H1 (cell line): ENCODE measurements around the gene SELENOI. TPM values are rescaled to one million over a fixed set of nuclear protein-coding genes. Genes with fewer than 3 reads are reported as not detected.

Source experiments
- CTCF ChIA-PET: fragments of 300-600 bp; sonication (Branson Sonifier 250); formaldehyde crosslinking; loops from one replicate; lab custom pipeline; 2021; ENCODE audit not compliant: partially characterized antibody; lab: Charles Lee
- POLR2A ChIA-PET: fragments of 300-600 bp; sonication (Branson Sonifier 250); formaldehyde crosslinking; loops from one replicate; lab custom pipeline; 2021; ENCODE audit warnings: inconsistent platforms; ENCODE audit not compliant: partially characterized antibody; lab: Charles Lee
- DNase-seq, 2 experiments: peaks; one replicate each; pipeline versions ENCODE4 v3.0.0 to v3.0.0-alpha.2; 2010 to 2022; ENCODE audit warnings: low spot score in 2 of 2, low read depth in 1 of 2, mixed read lengths in 1 of 2
- FAIRE-seq: peaks from 2 replicates; lab custom pipeline; 2011; peaks lifted over from hg19 to GRCh38; lab: Jason Lieb, UNC
- H2AFZ ChIP-seq: 2 replicates; pipeline ENCODE4 v1.8.1; 2012; ENCODE audit warnings: low read length, inconsistent platforms
- H2AK5ac ChIP-seq: 2 replicates; pipeline ENCODE4 v1.6.1; 2013; ENCODE audit warnings: low read depth, low read length
- H2BK120ac ChIP-seq: replicated peaks from 2 replicates; pipeline ENCODE3; 2013; ENCODE audit warnings: low read depth, low read length, inconsistent platforms
- H2BK12ac ChIP-seq: 2 replicates; pipeline ENCODE4 v1.6.1; 2013; ENCODE audit warnings: low read depth, low read length
- H2BK15ac ChIP-seq: 2 replicates; pipeline ENCODE4 v1.6.1; 2013; ENCODE audit warnings: low read length
- H2BK20ac ChIP-seq: 2 replicates; pipeline ENCODE4 v1.6.1; 2013; ENCODE audit warnings: low read length
- H2BK5ac ChIP-seq: 2 replicates; pipeline ENCODE4 v1.6.1; 2013; ENCODE audit warnings: low read depth, low read length
- H3K14ac ChIP-seq: 2 replicates; pipeline ENCODE4 v1.6.1; 2013; ENCODE audit warnings: inconsistent platforms; ENCODE audit not compliant: insufficient read length
- H3K18ac ChIP-seq: 2 replicates; pipeline ENCODE4 v1.6.1; 2013; ENCODE audit warnings: low read length; ENCODE audit errors: extremely low read depth
- H3K23ac ChIP-seq: 2 replicates; pipeline ENCODE4 v1.6.1; 2013; ENCODE audit warnings: inconsistent platforms; ENCODE audit not compliant: insufficient read length
- H3K23me2 ChIP-seq: 2 replicates; pipeline ENCODE4 v1.6.1; 2013; ENCODE audit warnings: low read depth, low read length
- H3K27ac ChIP-seq: 2 replicates; pipeline ENCODE4 v1.6.1; 2011; ENCODE audit warnings: low read depth, low read length, inconsistent platforms
- H3K27me3 ChIP-seq, 4 experiments: replicated peaks in 1 of 4; 1 replicate in 1 of 4; 2 replicates in 3 of 4; pipeline versions ENCODE4 v1.6.1 to v1.8.1; 2011 to 2013; ENCODE audit warnings: low read length in 3 of 4, mild to moderate bottlenecking in 3 of 4, inconsistent platforms in 2 of 4, mixed read lengths in 2 of 4, moderate library complexity in 1 of 4; ENCODE audit not compliant: control insufficient read depth in 3 of 4, insufficient read depth in 3 of 4; ENCODE audit errors: extremely low read depth in 1 of 4
- H3K36me3 ChIP-seq, 4 experiments: 2 replicates each; pipeline versions ENCODE4 v1.6.1 to v1.8.1; 2011 to 2013; ENCODE audit warnings: mild to moderate bottlenecking in 4 of 4, low read length in 3 of 4, moderate library complexity in 2 of 4, control low read depth in 1 of 4, inconsistent platforms in 1 of 4; ENCODE audit not compliant: insufficient read depth in 4 of 4, control insufficient read depth in 2 of 4
- H3K4ac ChIP-seq: replicated peaks from 2 replicates; pipeline ENCODE3; 2013; ENCODE audit warnings: low read length, low read depth, mixed read lengths, inconsistent platforms; ENCODE audit not compliant: insufficient read length
- H3K4me1 ChIP-seq, 4 experiments: replicated peaks in 1 of 4; 1 replicate in 1 of 4; 2 replicates in 3 of 4; pipeline versions ENCODE4 v1.6.1 to v1.8.1; 2011 to 2013; ENCODE audit warnings: low read length in 3 of 4, inconsistent platforms in 2 of 4, mixed read lengths in 1 of 4; ENCODE audit not compliant: insufficient read depth in 4 of 4, control insufficient read depth in 3 of 4
- H3K4me2 ChIP-seq, 2 experiments: 2 replicates each; pipeline versions ENCODE4 v1.6.1 to v1.8.1; 2011 to 2013; ENCODE audit warnings: low read depth in 2 of 2, low read length in 2 of 2, control low read depth in 1 of 2, inconsistent platforms in 1 of 2, mild to moderate bottlenecking in 1 of 2; ENCODE audit not compliant: insufficient read depth in 1 of 2
- H3K4me3 ChIP-seq, 4 experiments: fragments of 200-600, 300-600 bp in 1 of 4; sonication (generic), shearing (Covaris generic), sonication (Bioruptor Twin) in 1 of 4; 2 replicates each; pipeline versions ENCODE4 v1.5.1 to v1.8.1; 2011 to 2016; ENCODE audit warnings: low read length in 4 of 4, low read depth in 3 of 4, control low read depth in 2 of 4, inconsistent platforms in 2 of 4, mild to moderate bottlenecking in 2 of 4, mixed read lengths in 1 of 4, moderate library complexity in 1 of 4; ENCODE audit not compliant: insufficient read depth in 2 of 4; ENCODE audit errors: extremely low read depth in 1 of 4
- H3K56ac ChIP-seq: replicated peaks from 2 replicates; pipeline ENCODE3; 2013; ENCODE audit warnings: low read depth, mild to moderate bottlenecking, mixed read lengths, low read length, inconsistent platforms; ENCODE audit not compliant: insufficient read length
- H3K79me1 ChIP-seq: 2 replicates; pipeline ENCODE4 v1.6.1; 2013; ENCODE audit warnings: low read depth, low read length, control low read depth
- H3K79me2 ChIP-seq, 2 experiments: 2 replicates each; pipeline versions ENCODE4 v1.6.1 to v1.8.1; 2012 to 2013; ENCODE audit warnings: low read length in 2 of 2, mild to moderate bottlenecking in 2 of 2, inconsistent platforms in 1 of 2; ENCODE audit not compliant: insufficient read depth in 2 of 2, control insufficient read depth in 1 of 2
- H3K9ac ChIP-seq, 4 experiments: replicated peaks in 1 of 4; 1 replicate in 1 of 4; 2 replicates in 3 of 4; pipeline versions ENCODE4 v1.6.1 to v1.8.1; 2011 to 2013; ENCODE audit warnings: low read depth in 3 of 4, low read length in 3 of 4, control low read depth in 2 of 4, mild to moderate bottlenecking in 2 of 4, moderate library complexity in 2 of 4, inconsistent platforms in 1 of 4; ENCODE audit errors: extremely low read depth in 1 of 4
- H3K9me3 ChIP-seq, 2 experiments: 2 replicates each; pipeline versions ENCODE4 v1.6.1 to v1.8.1; 2012 to 2013; ENCODE audit warnings: mild to moderate bottlenecking in 2 of 2, moderate library complexity in 2 of 2, control low read depth in 1 of 2, inconsistent platforms in 1 of 2, low read depth in 1 of 2, low read length in 1 of 2, mixed read lengths in 1 of 2; ENCODE audit not compliant: insufficient read depth in 2 of 2
- H4K20me1 ChIP-seq, 2 experiments: replicated peaks in 1 of 2; 2 replicates each; pipeline versions ENCODE3 to v1.8.1; 2011 to 2013; ENCODE audit warnings: inconsistent platforms in 2 of 2, low read length in 2 of 2, mild to moderate bottlenecking in 1 of 2; ENCODE audit not compliant: insufficient read depth in 2 of 2, control insufficient read depth in 1 of 2
- H4K5ac ChIP-seq: 2 replicates; pipeline ENCODE4 v1.6.1; 2013; ENCODE audit warnings: low read length, low read depth, mixed read lengths, inconsistent platforms; ENCODE audit not compliant: insufficient read length
- H4K8ac ChIP-seq: 2 replicates; pipeline ENCODE4 v1.8.0; 2013; ENCODE audit warnings: mild to moderate bottlenecking, moderate library complexity, low read length, inconsistent platforms; ENCODE audit not compliant: insufficient read depth; ENCODE audit errors: extremely low read depth
- H4K91ac ChIP-seq: replicated peaks from 2 replicates; pipeline ENCODE3; 2013; ENCODE audit warnings: low read length, mixed read lengths, inconsistent platforms; ENCODE audit not compliant: insufficient read length
- CHD1 ChIP-seq: IDR thresholded peaks from 2 replicates; pipeline ENCODE4 v1.6.1; 2012; ENCODE audit warnings: low read depth, low read length, improper control_type of control experiment
- EZH2 ChIP-seq: fragments of 200-600 bp; sonication (generic); IDR thresholded peaks from 2 replicates; pipeline ENCODE4 v1.7.1; 2012; ENCODE audit warnings: low read depth, mild to moderate bottlenecking, moderate library complexity, low read length, inconsistent platforms; ENCODE audit not compliant: severe bottlenecking
- JUND ChIP-seq: IDR thresholded peaks from 2 replicates; pipeline ENCODE4 v1.6.1; 2011; ENCODE audit warnings: mild to moderate bottlenecking, improper control_type of control experiment, low read length
- KDM1A ChIP-seq: fragments of 200-600, 300-600 bp; sonication (generic); IDR thresholded peaks from 2 replicates; pipeline ENCODE4 v1.7.1; 2016; ENCODE audit warnings: mild to moderate bottlenecking, low read length, borderline replicate concordance
- POLR2A ChIP-seq, 2 experiments: IDR thresholded peaks; 1 replicate in 1 of 2; 2 replicates in 1 of 2; pipeline ENCODE4 v1.6.1; 2011; ENCODE audit warnings: low read depth in 2 of 2, low read length in 2 of 2, mild to moderate bottlenecking in 2 of 2; ENCODE audit errors: control extremely low read depth in 1 of 2
- POU5F1 ChIP-seq: IDR thresholded peaks from 2 replicates; pipeline ENCODE4 v1.6.1; 2011; ENCODE audit warnings: low read depth, mild to moderate bottlenecking, low read length, moderate library complexity
- RAD21 ChIP-seq, 2 experiments: IDR thresholded peaks in 1 of 2; conservative IDR thresholded peaks in 1 of 2; 2 replicates each; pipeline ENCODE4 v1.6.1; 2011; ENCODE audit warnings: low read depth in 2 of 2, low read length in 2 of 2, improper control_type of control experiment in 1 of 2, inconsistent platforms in 1 of 2, mild to moderate bottlenecking in 1 of 2, moderate library complexity in 1 of 2
- SIN3A ChIP-seq, 2 experiments: IDR thresholded peaks in 1 of 2; conservative IDR thresholded peaks in 1 of 2; 2 replicates each; pipeline ENCODE4 v1.6.1; 2011 to 2012; ENCODE audit warnings: low read length in 2 of 2, improper control_type of control experiment in 1 of 2, low read depth in 1 of 2, mild to moderate bottlenecking in 1 of 2
- TEAD4 ChIP-seq: IDR thresholded peaks from 2 replicates; pipeline ENCODE4 v1.6.1; 2012; ENCODE audit warnings: low read depth, low read length, inconsistent platforms, mixed read lengths
- WGBS, 2 experiments: shearing (Covaris generic) in 1 of 2; methylation state at CpG; one replicate each; pipeline versions ENCODE4 v1.1.6 to v1.1.7; 2013 to 2015; ENCODE audit warnings: low lambda C conversion rate in 2 of 2, mixed read lengths in 2 of 2, inconsistent platforms in 1 of 2, low coverage in 1 of 2, missing lambda C conversion rate in 1 of 2; ENCODE audit not compliant: insufficient replicate concordance in 2 of 2, insufficient coverage in 1 of 2, insufficient read length in 1 of 2; ENCODE audit errors: extremely low coverage in 1 of 2, missing lambda C conversion rate in 1 of 2; 5-methylcytosine and 5-hydroxymethylcytosine counted together
- polyA plus RNA-seq, 7 experiments: library from polyadenylated mRNA; depleted of rRNA in 3 of 7; stranded (reverse) in 5 of 7; unstranded in 2 of 7; fragments of >200 nt in 5 of 7; fragments of 200-250 nt in 2 of 7; gene quantifications; 1 replicate in 5 of 7; 2 replicates in 1 of 7; 4 replicates in 1 of 7; pipeline versions ENCODE4 v1.2.1 to v1.2.3, GENCODE V29; 2011 to 2013; ENCODE audit warnings: missing spikeins in 2 of 7, mixed read lengths in 2 of 7
- total RNA-seq: library from RNA; stranded (reverse); fragmentation: NEBNext Ultra II Directional; extraction: Animal tissue kit (Norgen Biotek cat#: 25700); gene quantifications from 2 replicates; pipeline ENCODE4 v1.2.1, GENCODE V29; 2021
- TF ChIP-seq, protein P1 (sequence below): IDR thresholded peaks from 2 replicates; pipeline ENCODE4 v1.6.1; 2012; ENCODE audit warnings: inconsistent platforms
- TF ChIP-seq, protein P2 (sequence below): IDR thresholded peaks from 2 replicates; pipeline ENCODE4 v1.6.1; 2012; ENCODE audit warnings: low read length, inconsistent platforms
- TF ChIP-seq, protein P3 (sequence below): IDR thresholded peaks from 2 replicates; pipeline ENCODE4 v1.6.1; 2012; ENCODE audit warnings: inconsistent platforms

The SELENOI gene
- total and polyA plus RNA-seq, 2 of the 8 experiments (the other 6 are each of a cell fraction or from before 2014, with no cell fraction given) = 15.9 to 63.8 TPM

DNA sequence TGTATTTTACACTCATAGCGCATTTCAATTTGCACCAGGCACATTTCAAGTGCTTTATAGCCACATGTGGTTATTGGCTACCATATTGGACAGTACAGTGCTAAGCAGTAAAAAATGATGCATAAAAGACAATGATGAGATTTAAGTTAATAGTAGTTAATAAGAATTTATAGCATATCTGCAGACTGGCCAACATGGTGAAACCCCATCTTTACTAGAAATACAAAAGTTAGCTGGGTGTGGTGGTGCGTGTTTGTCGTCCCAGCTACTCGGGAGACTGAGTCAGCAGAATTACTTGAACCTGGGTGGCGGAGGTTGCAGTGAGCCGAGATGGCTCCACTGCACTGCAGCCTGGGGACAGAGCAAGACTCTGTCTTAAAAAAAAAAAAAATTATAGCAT, 65.5 kb downstream of the SELENOI start:
- H2BK15ac ChIP-seq = no peak overlapping the region
- H3K4me1 ChIP-seq = no peaks in the 10 kb centered on the region
- no peak for TF ChIP-seq SIN3A (conservative IDR thresholded peaks at IDR 0.05 in 1 of 2, IDR thresholded peaks at IDR 0.05 in 1 of 2; ENCODE audit: low read depth in 1 of 2, low read length in 2 of 2)
- TF ChIP-seq, protein P1, sequence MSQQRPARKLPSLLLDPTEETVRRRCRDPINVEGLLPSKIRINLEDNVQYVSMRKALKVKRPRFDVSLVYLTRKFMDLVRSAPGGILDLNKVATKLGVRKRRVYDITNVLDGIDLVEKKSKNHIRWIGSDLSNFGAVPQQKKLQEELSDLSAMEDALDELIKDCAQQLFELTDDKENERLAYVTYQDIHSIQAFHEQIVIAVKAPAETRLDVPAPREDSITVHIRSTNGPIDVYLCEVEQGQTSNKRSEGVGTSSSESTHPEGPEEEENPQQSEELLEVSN = no peak
- no peak for TF ChIP-seq CHD1
- no peak for TF ChIP-seq EZH2
- TF ChIP-seq RAD21 (IDR thresholded peaks at IDR 0.05 in 1 of 2, conservative IDR thresholded peaks at IDR 0.05 in 1 of 2; ENCODE audit: low read depth in 2 of 2, low read length in 2 of 2) = no peak
- no peak for TF ChIP-seq KDM1A
- TF ChIP-seq POLR2A (IDR thresholded peaks at IDR 0.05; ENCODE audit: control extremely low read depth in 1 of 2, low read depth in 2 of 2, low read length in 2 of 2) = no peak
- TF ChIP-seq POU5F1 = no peak
- TF ChIP-seq JUND = no peak
- TF ChIP-seq, protein P2, sequence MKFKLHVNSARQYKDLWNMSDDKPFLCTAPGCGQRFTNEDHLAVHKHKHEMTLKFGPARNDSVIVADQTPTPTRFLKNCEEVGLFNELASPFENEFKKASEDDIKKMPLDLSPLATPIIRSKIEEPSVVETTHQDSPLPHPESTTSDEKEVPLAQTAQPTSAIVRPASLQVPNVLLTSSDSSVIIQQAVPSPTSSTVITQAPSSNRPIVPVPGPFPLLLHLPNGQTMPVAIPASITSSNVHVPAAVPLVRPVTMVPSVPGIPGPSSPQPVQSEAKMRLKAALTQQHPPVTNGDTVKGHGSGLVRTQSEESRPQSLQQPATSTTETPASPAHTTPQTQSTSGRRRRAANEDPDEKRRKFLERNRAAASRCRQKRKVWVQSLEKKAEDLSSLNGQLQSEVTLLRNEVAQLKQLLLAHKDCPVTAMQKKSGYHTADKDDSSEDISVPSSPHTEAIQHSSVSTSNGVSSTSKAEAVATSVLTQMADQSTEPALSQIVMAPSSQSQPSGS = no peak
- TF ChIP-seq, protein P3, sequence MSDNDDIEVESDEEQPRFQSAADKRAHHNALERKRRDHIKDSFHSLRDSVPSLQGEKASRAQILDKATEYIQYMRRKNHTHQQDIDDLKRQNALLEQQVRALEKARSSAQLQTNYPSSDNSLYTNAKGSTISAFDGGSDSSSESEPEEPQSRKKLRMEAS = no peak
- no peak for TF ChIP-seq TEAD4

More for the DNA sequence above, 65.5 kb downstream of the SELENOI start:
- H4K91ac ChIP-seq = no peak overlapping the region
- DNase-seq (no peak), FAIRE-seq (no peak)
- H3K23ac ChIP-seq = no peak overlapping the region
- H2BK5ac ChIP-seq = no peak overlapping the region
- no peak overlapping the region for H2AK5ac ChIP-seq
- CTCF ChIA-PET = interaction anchor here (0.7 to 2.2 kb wide), 2 partner anchors 58 to 469 kb away, joined by 3 to 4 read pairs; no protein-coding TSS in a partner anchor
- H3K27me3 ChIP-seq = no peaks in the 10 kb centered on the region
- no peak overlapping the region for H3K14ac ChIP-seq
- no peak overlapping the region for H2BK12ac ChIP-seq
- H2BK120ac ChIP-seq = no peak overlapping the region
- no peaks in the 10 kb centered on the region for H3K36me3 ChIP-seq
- no peak overlapping the region for H3K4me2 ChIP-seq
- H3K79me1 ChIP-seq = no peaks in the 10 kb centered on the region
- no peak overlapping the region for H3K4ac ChIP-seq
- no peak overlapping the region for H2BK20ac ChIP-seq
- no peak overlapping the region for H3K18ac ChIP-seq
- WGBS, 2 experiments = 95% methylated on average over 6 of the region's 6 CpGs; no CpG with 5 or more reads in 1 of the 2 experiments
- H3K79me2 ChIP-seq = no peaks in the 10 kb centered on the region
- no peak overlapping the region for H4K5ac ChIP-seq
- no peaks in the 10 kb centered on the region for H3K9me3 ChIP-seq
- no peak overlapping the region for H3K4me3 ChIP-seq
- H3K9ac ChIP-seq = no peak overlapping the region
- no peaks in the 10 kb centered on the region for H4K20me1 ChIP-seq
- H3K23me2 ChIP-seq = no peaks in the 10 kb centered on the region
- H2AFZ ChIP-seq = no peak overlapping the region
- POLR2A ChIA-PET = no interaction called here
- no peak overlapping the region for H4K8ac ChIP-seq
- no peak overlapping the region for H3K56ac ChIP-seq
- H3K27ac ChIP-seq = no peak overlapping the region
